GM13976 (cell line): ENCODE measurements around the gene RGS6.

Source experiments
- DNase-seq: peaks from one replicate; pipeline ENCODE4 v3.0.0; 2012; ENCODE audit warnings: low spot score
- in situ Hi-C: fragments of 300-500 bp; cut with MboI; formaldehyde crosslinking; loops from one replicate; pipeline ENCODE4 v1.12.0; 2022; ENCODE audit warnings: low sequenced_read_pairs, mixed read lengths, inconsistent platforms; ENCODE audit not compliant: unreplicated experiment
- TF ChIP-seq, protein P1 (sequence below): IDR thresholded peaks from 2 replicates; pipeline ENCODE4 v1.5.1; 2012; ENCODE audit warnings: borderline replicate concordance, mild to moderate bottlenecking; ENCODE audit not compliant: insufficient read depth; ENCODE audit errors: extremely low read depth, missing control alignments, control extremely low read depth

RGS6 gene

DNA sequence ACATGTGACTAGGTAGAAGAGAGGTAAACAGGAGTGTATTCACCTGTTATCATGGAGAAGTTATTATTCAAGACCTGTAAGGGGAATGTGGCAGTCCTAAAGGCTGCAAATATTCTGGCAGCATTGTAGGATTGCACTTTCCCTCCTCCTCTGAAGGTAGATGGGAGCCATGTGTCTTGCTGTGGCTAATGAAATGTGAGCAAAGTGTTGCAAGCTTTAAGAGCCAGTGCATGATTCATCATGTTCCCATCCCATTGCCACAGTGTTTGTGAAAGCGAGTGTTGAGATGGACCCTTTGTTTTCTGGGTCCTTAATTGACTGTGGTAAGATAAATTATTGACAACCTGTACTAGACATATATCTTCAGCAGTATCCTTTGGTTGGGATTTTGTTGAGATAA lies 128.7 kb downstream of the RGS6 start:
- in situ Hi-C loops: no loop called here
- TF ChIP-seq, protein P1, sequence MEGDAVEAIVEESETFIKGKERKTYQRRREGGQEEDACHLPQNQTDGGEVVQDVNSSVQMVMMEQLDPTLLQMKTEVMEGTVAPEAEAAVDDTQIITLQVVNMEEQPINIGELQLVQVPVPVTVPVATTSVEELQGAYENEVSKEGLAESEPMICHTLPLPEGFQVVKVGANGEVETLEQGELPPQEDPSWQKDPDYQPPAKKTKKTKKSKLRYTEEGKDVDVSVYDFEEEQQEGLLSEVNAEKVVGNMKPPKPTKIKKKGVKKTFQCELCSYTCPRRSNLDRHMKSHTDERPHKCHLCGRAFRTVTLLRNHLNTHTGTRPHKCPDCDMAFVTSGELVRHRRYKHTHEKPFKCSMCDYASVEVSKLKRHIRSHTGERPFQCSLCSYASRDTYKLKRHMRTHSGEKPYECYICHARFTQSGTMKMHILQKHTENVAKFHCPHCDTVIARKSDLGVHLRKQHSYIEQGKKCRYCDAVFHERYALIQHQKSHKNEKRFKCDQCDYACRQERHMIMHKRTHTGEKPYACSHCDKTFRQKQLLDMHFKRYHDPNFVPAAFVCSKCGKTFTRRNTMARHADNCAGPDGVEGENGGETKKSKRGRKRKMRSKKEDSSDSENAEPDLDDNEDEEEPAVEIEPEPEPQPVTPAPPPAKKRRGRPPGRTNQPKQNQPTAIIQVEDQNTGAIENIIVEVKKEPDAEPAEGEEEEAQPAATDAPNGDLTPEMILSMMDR: no peak
- no peak for DNase-seq

- TF ChIP-seq, protein P1: no peak
- no peak for DNase-seq
- in situ Hi-C loops: no loop called here
These were observed 129.5 kb downstream of the RGS6 start for GRCh38 chr14:72061718-72062117.

DNA sequence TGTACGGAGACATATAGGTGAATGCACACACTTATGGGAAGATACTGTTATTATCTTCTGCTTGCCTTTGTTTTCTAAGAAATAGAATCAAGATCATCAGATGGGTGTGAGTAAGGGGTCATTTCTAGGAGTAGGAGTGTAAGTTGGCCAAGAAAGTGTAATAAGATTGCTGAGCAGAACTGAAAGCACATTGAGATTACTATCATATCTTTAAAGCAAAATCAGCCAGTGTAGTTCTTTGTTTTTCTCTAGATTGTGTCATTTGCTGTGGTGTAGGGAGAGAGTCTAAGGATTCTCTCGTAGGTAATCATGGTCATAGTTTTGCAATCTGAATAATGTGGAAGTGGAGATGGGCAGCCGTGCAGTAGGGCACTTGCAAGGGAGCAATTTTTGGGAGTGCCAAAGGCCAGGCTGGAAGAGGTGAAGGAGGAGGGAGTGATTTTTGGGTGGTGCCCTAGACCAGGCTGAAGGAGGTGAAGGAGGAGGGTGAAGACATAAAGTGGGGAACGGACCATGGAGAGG lies 131.6 kb downstream of the RGS6 start:
- in situ Hi-C loops: no loop called here
- TF ChIP-seq, protein P1: no peak
- DNase-seq: no peak

DNA sequence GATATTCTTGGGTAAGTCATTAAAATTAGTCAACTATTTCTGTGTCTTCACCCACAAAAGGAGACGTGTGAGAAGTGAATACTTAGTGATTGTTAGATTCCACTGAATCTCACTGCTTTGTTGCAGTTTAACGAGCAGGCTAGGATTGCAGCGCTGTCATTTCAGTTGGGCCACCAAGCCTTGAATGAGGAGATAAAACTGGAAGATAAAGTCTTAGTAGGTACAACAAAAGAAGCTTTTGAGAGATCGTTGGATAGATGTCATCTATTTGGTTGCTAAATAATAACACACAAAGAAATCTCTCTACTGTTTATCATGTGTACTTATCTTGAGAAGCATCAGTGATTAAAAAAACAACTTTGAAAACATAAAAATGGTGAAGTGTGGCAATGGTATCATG lies 132.3 kb downstream of the RGS6 start:
- in situ Hi-C loops: no loop called here
- TF ChIP-seq, protein P1: no peak
- DNase-seq: no peak

DNA sequence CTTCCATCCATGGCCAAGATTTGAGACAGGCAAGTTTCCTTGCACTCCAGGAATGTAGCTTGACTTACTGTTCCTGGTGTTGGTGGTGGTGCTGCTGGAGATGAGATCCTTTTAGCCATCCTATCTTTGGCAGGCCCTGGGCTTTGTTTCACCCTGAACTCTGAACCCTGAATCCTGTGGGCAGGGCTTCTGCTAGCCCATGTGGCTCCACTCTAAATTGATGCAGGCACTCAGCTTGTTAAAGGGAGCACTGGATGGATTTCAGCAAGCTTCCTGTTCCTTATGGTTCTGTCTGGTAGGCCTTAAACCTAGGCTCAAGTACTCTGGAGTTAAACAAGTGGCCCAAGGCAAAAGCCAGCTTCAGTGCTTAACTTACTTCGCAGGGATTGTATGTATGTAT lies 138.2 kb downstream of the RGS6 start:
- DNase-seq: no peak
- TF ChIP-seq, protein P1: no peak
- in situ Hi-C loops: no loop called here

GRCh38 chr14:72075649-72076334 lies 143.6 kb downstream of the RGS6 start:
- in situ Hi-C loops: no loop called here
- TF ChIP-seq, protein P1: no peak
- no peak for DNase-seq
